Lower leg skin (tissue), 3 donors: ENCODE data around the gene AUTS2.

Experiments
- CTCF ChIP-seq, 3 donors: fragments of 450-650 bp; IDR thresholded peaks; one replicate each; pipeline ENCODE4 v1.5.1; 2016; ENCODE audit warnings: antibody characterized with exemption in 3 of 3, mild to moderate bottlenecking in 3 of 3, moderate library complexity in 2 of 3
- POLR2A ChIP-seq, 2 donors: fragments of 450-650 bp; IDR thresholded peaks; one replicate each; pipeline ENCODE4 v1.6.1; 2016 to 2017; ENCODE audit warnings: antibody characterized with exemption in 2 of 2, mild to moderate bottlenecking in 1 of 2, moderate library complexity in 1 of 2

- no peak for TF ChIP-seq CTCF (IDR thresholded peaks at IDR 0.05)
- no peak for TF ChIP-seq POLR2A (IDR thresholded peaks at IDR 0.05)
Measured at GRCh38 chr7:70630440-70630817, 1032.2 kb downstream of the AUTS2 start.
